ENCODE results near the gene HCK.
"Not testable (repeated sequence)": the region's sequence is repeated elsewhere in the genome, so short reads cannot be mapped to it uniquely, and the experiment has no call there.

Gene HCK

DNA sequence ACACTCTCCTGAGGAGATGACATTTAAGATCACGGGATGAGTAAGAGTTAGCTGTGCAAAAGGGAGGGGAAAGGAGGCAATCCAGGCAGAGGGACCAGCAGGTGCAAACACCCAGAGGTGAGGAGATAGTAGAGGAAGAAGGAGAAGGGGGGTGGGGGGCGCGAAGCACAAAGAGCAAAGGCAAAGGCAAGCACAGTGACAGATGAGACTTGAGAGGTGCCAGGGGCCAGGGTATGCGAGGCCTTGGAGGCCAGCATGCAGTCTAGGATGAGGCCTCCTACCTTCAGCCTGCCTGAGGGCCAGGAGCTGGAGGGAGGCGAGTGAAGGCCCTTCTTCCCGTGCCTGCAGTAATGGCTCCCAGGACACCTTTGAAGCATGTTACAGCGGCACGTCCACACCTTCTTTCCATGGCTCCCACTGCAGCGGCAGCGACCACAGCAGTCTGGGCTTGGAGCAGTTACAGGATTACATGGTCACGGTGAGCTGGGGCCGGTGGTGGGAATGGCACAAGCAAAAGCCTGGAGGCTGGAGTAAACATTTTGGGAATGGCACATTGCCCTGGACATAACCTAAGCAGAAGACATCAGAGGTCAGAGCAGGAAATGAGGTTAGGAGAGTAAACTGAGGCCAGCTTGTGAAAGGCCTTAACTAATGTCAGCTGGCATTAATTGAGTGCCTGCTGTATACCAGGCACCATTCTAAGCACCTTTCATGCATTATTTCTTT is 23.2 kb upstream of the HCK start:
- DNase-seq (ENCODE audit: low read depth, low spot score), result no peak

DNA sequence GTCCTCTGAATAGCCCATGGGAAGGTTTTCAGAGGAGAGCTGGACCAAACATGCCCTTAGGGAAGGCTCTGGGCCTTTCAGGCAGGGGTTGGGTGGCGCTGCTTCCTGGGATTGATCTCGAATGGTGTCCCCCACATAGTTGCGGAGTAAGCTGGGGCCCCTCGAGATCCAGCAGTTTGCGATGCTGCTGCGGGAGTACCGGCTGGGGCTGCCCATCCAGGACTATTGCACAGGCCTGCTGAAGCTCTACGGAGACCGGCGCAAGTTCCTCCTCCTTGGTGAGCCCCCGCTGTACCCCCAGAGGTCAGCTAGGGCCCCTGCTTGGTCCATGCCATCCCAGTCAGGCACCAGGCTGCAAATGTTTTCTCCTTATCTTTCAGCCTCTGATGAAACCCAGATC is 22.5 kb upstream of the HCK start:
- no peak for DNase-seq (ENCODE audit: low read depth, low spot score)

DNA sequence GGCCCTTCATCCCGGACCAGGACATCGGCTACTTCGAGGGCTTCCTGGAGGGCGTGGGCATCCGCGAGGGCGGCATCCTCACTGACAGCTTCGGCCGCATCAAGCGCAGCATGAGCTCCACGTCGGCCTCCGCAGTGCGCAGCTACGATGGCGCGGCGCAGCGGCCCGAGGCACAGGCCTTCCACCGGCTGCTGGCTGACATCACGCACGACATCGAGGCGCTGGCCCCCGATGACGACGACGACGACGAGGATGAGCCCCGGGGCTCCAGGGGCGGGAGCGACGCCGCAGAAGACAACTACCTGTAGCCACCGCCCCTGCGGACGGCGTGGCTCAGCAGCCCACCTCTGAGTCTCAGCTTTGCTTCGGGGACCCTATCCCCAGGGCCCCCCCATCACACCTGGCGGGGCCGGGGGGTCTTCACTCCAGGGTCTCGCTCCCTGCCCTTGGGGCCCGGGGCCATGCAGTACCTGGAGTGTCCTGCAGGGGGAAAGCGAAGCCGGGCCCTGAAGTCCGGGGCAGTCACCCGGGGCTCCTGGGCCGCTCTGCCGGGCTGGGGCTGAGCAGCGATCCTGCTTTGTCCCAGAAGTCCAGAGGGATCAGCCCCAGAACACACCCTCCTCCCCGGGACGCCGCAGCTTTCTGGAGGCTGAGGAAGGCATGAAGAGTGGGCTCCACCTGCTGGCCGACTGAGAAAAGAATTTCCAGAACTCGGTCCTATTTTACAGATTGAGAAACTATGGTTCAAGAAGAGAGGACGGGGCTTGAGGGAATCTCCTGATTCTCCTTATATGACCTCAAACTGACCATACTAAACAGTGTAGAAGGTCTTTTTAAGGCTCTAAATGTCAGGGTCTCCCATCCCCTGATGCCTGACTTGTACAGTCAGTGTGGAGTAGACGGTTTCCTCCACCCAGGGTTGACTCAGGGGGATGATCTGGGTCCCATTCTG is 20.8 kb upstream of the HCK start:
- peak; percentile 19 for DNase-seq (ENCODE audit: low read depth, low spot score)

DNA sequence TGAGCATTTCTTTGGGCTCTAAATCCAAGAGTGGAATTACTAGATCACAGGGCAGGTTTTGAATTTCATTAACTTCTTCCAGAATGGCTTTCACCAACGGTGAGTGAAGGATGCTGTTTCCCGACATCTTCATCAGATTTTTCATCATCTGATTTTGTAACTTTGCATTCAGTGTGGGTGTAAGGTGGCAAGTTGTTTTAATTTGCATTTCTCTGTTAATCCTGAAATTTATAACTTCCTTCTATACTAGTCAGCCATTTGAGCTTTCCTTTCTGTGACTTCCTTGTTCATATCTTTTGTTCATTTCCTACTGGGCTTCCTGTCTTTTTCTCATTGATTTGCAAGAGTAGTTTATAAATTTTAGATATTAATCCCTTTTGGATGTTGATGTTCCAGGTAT is 18.7 kb upstream of the HCK start:
- DNase-seq (ENCODE audit: low read depth, low spot score), result no peak

DNA sequence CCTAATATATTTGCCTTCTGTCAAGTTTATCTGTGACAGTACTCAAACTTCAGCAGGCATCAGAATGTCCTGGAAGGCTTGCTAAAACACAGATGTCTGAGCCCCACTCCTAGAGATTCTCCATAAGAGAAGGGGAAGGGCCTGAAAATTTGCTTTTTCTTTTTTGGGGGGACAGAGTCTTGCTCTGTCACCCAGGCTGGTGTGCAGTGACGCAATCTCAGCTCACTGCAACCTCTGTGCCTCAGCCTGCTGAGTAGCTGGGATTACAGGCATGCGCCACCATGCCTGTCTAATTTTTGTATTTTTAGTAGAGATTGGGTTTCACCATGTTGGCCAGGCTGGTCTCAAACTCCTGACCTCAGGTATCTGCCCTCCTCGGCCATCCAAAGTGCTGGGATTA is 18.3 kb upstream of the HCK start:
- not testable (repeated sequence) for DNase-seq (ENCODE audit: low read depth, low spot score)

DNA sequence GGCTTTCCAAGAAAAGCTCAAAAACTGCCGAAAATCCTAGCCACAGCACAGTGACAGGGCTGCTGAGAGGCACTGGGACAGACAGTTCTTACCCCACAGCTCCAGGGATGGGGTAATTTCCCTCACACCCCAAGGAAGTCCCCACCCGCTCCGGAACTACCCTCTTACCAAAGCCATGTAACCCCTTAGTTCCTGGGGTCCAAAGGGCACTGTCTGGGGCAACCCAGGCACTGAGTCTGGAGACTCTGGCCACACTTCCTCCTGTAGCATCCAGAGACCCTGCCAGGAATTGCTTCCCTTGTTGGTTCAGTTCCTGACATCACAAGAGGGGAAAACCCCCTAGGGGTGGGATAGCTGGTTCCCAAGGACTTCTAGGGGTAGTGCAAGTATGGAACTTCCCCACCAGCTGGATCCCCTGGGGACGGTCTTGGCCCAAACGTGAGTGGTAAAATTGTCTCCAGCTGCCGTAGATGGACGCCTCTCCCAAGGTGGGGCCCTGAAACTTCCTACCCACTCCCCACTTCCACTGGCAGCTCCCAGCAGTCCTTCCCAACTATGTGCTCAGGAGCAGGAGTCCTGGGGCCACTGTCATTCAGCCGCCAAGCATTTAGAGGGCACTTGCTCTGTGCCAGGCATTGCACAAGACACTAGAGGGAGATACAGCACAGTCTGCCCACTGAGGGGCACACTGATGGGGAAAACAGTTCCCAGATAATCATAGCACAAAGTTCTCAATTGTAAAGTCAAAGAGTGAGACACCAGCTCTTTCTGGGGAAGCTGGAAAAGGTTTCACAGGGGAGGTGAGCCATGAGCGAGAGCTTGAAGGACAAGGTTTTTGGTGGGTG is 17.2 kb upstream of the HCK start:
- no peak for DNase-seq (ENCODE audit: low read depth, low spot score)

DNA sequence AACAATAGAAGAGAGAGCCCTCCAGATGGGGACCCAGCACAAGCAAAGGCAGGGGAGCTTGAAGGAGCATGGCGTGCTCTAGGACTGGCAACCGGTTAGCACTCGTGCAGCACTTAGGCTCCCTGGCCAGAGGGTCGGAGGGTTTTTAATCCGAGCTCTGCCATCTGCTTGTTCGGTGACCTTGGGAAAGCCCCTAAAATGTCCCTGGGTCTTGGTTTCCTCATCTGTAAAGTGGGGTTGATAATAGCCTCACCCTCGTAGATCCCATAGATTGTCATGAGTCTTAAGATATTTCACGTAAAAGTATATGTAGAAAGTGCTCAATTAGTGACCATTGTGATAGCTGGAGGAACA is 16.6 kb upstream of the HCK start:
- DNase-seq (ENCODE audit: low read depth, low spot score), result no peak

DNA sequence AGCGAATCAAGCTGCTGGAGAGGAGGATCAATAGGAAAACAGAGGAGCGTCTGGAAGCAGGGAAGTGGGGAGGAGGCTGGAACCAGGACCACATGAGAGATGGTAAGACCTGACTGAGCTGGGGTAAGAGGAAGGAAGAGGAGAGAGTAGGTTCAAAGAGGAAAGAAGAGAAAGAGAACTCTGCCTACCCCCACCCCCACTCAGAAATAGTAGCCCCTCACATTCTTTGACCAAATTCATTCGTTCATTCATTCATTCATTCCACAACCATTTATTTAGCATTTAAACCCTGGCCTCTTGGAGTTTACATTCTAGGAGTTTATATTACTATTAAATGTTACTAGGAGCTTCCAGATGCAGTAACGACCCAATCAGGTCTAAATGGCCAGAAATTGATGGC is 15.8 kb upstream of the HCK start:
- no peak for DNase-seq (ENCODE audit: low read depth, low spot score)

DNA sequence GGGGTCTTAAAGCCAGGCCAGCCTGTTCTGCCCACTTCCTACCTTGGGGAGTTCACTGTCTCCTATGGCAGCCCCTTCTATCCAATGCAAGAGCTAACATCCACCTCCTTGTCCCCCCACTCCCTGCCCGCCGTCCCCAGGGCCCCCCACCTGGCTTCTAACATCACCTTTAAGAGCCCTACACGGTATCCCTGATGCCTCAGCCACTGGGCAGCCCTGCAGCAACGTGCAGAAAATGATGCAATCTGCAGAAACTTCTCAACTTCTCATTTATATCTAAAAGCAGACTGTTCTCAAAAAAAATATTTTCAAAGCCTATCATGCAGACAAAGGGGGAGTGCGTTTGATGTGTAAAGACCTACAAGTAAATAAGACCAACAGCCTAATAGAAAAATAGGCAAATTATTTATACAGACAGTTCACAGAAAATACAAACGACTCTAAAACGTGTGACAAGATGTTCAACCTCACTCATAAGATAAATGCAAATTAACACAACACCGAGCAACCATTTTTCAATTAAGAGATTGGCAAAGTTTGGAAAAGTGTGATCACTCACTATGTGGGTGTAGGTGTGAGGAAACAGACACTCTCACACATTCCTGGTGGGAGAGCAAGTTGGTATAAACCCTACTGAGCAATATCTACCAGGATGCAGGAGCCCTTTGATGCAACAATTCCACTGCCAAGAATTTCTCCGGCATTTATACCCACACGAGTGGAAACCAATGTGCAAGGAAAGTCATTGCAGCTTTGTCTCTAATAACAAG is 15.1 kb upstream of the HCK start:
- DNase-seq (ENCODE audit: low read depth, low spot score), result no peak

DNA sequence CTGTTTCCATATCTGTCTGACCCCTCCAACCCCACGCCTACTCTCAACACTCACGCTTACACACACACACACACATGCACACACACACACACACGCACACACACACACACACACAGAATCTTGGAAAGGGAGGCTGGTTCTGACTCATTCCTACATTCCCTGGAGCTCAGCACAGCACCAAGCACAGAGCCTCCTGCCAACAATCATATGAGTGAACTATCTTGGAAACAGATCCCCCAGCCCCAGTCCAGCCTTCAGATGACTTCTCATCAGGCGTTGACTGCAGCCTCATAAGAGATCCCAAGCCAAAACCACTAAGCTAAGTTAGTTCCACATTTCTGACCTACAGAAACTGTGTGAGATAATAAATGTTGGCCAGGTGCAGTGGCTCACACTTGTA is 14.1 kb upstream of the HCK start:
- DNase-seq (ENCODE audit: low read depth, low spot score), result no peak

DNA sequence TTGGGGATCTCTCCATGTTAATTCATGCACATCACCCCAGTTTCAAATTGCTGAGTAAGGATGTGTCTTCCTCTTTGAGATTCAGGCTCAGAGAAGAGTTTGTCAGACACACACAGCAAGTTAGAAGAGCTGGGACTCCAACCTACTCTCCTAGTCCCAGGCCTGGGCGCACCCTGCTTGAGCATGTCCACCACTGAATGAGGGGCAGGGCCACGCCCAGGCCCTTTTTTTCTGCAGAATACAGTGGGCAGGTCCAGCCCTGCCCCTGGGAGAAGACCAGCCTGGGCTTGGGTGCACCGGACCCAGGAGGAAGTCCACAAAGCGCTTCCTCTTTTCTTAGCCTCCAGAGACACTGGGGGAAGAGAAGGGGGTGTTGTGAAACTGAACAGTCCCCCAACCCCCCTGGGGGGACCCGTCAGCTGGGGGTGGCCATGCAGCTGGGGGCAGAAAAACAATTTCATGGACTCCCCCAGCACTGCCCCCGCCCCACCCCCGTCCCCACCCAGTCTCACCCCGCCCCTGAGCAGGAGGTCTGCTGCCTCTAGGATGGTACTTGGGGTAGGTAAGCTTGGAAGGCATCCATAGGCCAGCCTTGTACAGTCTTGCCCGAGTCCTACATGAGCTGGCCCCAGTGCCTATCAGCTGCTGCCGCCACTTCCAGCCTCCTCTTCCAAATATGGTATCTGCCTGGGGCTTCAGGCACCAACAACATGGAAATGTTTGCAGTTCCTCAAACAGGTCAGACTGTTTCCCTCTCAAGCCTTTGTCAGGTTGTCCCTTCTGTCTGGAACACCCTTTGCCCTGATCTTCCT is 11.7 kb upstream of the HCK start:
- DNase-seq (ENCODE audit: low read depth, low spot score), result no peak

DNA sequence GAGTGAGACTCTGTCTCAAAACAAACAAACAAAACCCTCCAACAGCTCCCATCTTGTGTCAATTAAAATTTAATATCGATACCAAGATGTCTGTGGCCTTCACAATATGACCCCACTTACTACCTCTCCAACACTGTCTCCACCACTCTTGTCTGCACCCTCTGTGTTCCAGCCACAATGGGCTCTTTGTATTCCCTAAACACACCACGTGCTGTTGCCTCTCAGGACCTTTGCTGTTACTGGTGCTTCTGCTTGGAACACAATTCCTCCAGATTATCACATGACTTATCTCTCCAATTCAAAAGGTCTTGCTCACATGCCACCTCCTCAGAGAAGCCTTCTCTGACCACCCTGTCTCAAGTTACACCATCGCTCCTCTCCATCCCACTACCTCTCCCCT is 6.0 kb upstream of the HCK start:
- no peak for DNase-seq (ENCODE audit: low read depth, low spot score)

DNA sequence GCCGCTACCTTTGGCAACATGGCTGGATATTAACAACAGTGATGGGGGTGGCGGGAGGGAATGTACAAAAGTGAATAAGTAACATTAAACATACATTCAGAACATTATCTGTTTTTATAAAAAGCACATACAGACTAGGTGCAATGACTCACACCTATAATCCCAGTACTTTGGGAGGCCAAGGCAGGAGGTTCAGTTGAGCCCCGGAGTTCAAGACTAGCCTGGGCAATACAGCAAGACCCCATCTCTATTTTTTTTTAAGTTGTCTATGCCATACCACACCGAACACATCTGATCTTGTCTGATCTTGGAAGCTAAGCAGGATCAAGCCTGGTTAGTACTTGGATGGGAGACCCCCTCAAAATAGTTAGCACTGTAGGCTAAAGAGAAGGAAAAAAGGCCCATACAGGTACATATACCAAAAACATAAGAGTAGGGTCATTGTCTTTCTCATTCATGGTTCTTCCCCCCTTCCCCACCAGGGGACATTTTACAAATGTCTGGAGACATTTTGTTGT is 1.7 kb upstream of the HCK start:
- no peak for DNase-seq (ENCODE audit: low read depth, low spot score)

DNA sequence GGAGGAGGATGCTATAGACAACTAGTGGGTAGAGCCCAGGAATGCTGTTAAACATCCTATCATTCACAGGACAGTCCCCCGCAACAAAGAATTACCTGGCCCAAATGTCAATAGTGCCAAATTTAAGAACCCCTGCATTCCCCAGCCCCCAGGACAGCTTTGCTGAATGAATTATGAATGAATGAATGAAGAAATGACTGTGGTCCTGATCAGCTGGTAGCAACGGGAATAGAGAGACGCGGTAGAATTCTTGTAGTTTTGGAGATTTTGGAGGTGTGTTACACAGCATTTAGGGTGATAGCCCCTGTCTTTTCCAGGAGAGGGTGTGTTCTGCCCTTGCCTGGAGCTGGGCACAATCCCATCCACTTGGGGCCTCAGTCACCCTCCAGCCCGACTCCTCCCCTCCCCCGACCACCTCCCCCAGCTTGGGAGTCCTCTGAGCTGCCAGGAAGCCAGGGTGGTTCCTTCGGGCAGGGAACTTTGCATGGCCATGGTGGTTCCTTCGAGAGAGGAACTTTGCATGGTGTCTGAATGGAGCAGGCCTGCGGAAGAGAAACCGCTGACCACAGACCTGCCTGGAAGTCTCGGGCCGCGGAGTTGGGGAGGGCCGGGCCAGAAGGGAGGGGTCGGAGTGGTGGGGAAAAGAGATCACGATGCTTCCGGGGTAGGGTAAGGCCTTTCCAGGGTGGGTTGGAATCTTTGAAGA is 1.0 kb upstream of the HCK start:
- no peak for DNase-seq (ENCODE audit: low read depth, low spot score)

DNA sequence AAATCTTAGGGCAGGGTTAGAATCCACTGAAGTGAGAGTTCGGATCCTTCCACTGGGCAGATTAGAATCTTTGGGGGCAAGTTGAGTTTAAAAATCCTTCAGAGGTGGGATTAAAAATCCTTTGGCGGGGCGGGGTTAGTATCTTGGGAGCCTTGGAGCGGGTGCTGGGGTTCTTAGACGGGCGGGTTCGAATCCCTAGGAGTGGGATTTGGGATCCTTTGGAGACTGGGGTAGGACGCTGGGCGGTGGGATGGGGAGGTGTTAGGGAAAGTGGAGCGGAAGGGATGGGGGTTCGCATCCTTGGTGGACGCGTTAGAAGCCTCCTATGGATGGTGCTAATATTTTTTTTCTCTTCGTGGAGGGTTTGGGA is 337 bp upstream of the HCK start:
- no peak for DNase-seq (ENCODE audit: low read depth, low spot score)

DNA sequence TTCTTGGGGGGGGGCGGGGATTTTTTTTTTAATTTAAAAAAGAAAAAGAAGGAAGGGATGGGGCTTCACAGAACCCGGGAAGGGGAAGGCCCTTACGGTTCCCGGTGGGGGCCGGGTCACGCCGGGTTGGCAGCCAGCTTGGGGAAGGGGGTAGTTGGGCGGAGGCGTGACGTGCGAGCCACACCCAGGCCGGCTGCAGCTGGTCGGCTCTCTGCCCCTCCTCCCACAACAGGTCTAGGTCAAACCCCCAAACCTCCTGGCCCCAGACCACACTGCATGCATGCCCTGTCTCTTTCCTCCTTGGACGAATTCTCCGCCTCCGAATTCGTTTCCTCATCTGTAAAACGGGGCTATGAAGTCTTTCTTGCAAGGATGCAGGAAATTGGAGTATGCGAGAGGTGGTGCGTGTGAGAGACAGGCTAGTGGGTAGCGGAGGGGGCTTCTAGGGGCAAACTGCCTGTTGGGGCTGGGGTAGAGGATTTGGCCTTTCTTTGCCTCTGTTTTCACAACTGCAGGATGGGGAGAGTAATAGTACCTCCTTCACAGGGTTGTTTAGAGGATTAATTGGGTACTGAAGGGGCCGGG is 828 bp downstream of the HCK start:
- DNase-seq (ENCODE audit: low read depth, low spot score), result no peak

DNA sequence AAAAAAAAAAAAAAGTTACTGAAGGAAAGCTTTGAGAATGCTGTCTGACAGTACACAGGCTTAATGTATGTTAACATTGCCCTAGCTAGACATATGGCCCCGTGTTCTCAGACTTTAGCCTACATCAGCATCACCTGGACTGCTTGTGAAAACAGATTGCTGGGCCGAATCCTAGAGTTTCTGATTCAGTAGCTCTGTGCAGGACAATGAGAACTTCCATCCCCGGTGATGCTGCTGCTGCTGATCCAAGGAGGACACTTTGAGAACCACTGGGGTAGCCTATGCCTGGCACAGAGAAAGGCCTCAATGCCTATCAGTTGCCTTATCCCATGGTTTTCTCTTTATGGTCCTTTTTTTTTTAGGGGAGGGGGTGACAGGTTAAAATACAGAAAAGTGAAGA is 1.6 kb downstream of the HCK start:
- no peak for DNase-seq (ENCODE audit: low read depth, low spot score)

DNA sequence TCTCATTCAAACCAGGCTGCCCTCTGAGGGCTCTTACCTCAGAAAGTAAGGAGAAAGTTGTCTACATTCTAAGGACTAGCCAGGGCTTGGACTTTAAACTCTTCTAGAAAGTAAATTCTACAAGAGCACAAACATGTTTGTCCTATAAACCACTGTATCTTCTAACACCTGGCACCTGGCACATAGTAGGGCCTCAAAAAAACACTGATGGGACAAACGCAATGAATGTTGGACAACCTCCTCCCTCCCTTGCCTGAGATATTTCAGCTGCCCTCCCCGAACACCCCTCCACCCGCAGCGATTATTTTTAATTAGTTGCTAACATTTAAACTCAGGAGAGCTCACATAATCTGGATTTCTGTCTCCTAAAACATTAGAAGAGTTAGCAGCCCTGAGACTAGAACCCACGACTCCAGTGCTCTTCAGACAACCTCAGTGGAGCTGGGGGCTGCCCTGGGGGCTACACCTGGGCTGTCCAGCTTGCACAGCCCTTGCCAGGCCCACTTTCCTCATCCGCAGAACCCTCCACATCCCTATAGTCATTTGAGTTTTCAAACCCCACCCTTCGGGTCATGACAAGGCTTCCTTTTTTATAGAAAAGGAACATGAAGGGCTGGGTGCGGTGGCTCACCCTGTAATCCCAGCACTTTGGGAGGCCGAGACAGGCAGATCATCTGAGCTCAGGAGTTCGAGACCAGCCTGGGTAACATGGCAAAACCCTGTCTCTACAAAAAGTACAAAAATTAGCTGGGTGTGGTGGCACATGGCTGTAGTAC is 4.9 kb downstream of the HCK start:
- no peak for DNase-seq (ENCODE audit: low read depth, low spot score)

Data from activated CD4-positive, CD25-positive, alpha-beta regulatory T cell treated with anti-CD3 and anti-CD28 coated beads, Interleukin-2, amount 50 U/mL, for 16 hours (primary cell).